ENCODE data around the gene PLA2G7. TPM values are rescaled to one million over a fixed set of nuclear protein-coding genes. Genes with fewer than 3 reads are reported as not detected.

PLA2G7 gene
- total RNA-seq, 4 donors from 2014 or later: 2.4 to 65.6 (median 3.8) TPM

DNA sequence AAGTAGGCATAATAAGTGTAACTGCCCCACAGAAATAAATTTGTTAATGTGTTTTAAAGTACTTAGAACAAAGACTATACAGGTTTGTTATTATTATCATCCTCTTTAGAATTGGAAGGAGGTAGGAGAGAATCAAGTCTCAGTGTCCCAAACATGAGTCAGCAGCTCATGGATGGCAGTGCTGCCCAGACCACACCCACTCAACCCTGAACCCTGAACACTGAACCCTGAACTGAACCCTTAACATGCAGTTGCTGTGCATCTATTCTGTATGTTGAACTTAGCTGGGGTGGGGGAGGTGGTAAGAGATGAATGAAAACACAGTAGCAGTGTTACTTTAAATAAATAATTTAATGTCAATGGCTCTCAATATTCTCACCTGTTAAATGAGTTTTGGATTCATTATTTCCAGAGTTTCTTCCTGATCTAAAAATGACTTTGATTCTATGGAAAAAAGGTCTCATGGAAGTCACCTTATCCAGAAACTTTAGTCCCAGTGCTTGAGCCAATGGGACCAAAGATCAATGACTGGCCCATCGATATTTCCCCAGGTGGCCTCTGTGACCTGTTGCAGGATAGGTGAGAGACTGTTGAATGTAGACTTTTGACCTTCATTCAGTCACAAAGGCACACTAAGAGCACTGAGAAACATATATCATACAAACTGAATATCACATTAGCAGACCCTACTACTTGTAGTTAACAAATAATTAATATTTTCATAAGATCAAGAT, 8.4 kb upstream of the PLA2G7 start:
- TF ChIP-seq, protein P1, sequence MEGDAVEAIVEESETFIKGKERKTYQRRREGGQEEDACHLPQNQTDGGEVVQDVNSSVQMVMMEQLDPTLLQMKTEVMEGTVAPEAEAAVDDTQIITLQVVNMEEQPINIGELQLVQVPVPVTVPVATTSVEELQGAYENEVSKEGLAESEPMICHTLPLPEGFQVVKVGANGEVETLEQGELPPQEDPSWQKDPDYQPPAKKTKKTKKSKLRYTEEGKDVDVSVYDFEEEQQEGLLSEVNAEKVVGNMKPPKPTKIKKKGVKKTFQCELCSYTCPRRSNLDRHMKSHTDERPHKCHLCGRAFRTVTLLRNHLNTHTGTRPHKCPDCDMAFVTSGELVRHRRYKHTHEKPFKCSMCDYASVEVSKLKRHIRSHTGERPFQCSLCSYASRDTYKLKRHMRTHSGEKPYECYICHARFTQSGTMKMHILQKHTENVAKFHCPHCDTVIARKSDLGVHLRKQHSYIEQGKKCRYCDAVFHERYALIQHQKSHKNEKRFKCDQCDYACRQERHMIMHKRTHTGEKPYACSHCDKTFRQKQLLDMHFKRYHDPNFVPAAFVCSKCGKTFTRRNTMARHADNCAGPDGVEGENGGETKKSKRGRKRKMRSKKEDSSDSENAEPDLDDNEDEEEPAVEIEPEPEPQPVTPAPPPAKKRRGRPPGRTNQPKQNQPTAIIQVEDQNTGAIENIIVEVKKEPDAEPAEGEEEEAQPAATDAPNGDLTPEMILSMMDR (IDR thresholded peaks at IDR 0.05; ENCODE audit: low read depth): no peak

DNA sequence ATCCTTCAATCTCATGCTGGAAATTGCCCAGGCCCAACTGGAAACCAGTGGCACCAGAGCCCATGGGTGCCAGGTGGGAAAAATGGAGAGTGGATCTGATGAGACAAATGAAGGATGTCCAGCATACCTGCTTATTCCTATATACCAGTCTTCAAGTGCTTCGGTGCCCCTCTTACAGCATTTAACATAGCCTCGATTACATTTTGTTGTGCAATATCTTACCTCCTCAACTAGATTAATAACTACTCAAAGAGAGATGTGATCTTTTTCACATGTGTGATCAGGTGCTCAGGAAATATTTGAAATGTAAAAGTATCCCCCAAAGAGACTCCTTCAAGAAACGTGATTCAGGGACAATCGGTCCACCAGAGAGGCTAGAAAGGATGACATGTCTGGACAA, 6.7 kb upstream of the PLA2G7 start:
- TF ChIP-seq, protein P1 (IDR thresholded peaks at IDR 0.05; ENCODE audit: low read depth): no peak

DNA sequence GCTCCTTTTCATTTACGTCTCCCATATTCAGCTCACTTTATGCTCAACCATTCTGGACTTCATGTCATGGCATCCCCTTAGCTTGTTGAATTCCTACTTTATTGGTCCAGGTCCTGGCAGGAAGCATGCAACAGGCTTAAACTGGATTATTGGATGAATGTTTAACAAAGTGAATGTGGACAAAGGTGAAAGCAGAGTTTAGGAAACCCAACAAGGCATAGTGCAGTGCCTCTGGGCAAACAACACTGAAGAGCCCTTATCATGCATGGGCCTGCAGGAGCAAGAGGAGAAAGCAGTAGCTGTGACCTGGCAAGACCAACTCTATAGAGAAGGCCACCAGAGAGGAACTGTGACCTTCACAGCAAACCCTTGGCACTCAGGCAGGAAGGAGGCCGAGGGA, 6.3 kb upstream of the PLA2G7 start:
- TF ChIP-seq, protein P1 (IDR thresholded peaks at IDR 0.05; ENCODE audit: low read depth): no peak

DNA sequence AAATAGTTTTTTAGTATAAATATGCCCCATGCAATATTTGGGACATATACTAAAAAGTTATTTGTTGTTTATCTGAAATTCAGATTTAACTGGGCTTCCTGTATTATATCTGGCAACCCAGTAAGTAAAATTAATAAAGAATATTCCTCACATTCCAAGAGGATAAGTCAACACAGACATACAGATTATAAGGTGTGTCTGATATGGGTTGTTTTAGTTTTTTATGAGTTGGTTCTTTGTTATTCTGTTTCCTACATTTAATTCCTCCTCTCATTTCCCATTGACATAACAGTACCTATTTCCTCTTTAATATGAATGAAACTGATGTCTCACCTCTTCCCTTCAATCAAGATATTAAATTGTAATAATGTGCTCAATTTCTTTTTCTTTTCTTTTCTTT, 1.7 kb upstream of the PLA2G7 start:
- TF ChIP-seq, protein P1 (IDR thresholded peaks at IDR 0.05; ENCODE audit: low read depth): no peak

DNA sequence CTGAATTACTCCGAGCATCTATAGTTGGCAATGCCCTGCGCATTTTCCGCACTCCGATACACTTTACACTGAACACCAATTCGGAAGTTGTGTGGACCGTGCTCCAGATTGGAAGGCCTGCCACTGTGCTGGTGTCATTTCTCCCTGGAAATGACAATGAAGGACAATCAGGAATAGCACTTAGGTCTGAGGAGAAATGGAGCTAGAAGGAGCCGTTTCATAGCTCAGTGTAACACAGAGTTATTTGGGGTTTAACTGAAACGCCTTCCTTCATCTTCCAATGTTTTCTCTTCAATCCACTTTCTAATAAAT, 501 bp upstream of the PLA2G7 start:
- TF ChIP-seq, protein P1 (IDR thresholded peaks at IDR 0.05; ENCODE audit: low read depth): no peak

DNA sequence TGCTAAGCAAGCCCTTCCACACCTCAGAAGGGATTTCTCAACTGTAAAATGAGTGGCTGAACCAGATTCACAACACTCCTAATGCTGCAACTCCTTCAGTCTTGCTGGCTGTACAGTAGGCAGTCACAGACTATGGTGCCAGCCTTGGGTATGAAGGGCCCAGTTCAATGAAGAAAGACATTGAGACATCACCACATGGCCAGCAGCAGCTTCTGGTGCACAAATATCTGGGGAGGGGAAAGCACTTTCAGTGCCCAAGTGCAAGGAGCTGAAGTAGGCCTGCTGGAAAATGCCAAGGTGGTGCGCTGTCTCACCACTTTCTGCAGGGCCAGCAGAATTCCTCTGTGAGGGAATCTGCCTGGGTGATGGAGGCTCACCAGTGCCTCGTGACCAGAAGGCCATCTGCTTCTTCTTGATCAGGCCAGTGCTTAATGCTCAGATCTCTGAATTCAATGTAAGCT, 1.8 kb downstream of the PLA2G7 start:
- TF ChIP-seq, protein P1 (IDR thresholded peaks at IDR 0.05; ENCODE audit: low read depth): no peak

DNA sequence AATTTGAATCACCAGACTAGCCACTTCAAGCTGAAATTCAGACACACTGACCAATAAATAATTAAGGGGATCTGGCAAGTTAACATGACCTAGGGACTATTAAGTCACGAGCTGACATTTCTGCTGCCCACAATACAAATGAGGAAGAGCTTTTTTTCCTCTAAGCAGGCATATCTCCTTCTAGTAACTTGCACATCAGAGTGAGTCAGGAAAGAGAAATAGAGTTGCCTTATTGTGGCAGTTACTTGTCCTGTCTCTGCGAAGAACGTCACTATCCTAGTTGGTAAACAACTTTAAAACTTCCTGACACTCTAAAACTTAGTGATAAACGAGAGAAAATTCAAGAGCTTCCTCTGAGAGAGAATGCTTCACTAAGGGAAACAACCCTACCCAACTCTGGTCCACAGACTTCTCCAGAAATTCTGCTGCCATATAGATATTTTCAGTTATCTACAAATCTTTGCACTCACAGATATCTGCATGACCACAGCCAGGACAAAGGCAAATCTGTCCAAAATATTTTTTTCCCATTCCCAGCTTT, 4.2 kb downstream of the PLA2G7 start:
- TF ChIP-seq, protein P1 (IDR thresholded peaks at IDR 0.05; ENCODE audit: low read depth): no peak

Measured in subcutaneous adipose tissue (tissue), 4 donors.